Measurements from ENCODE around the gene COG4.
A peak's percentile ranks its signal among the peaks of the same experiment; 100 is the strongest.

The COG4 gene

GRCh38 chr16:70434484-70435260 is 88.7 kb downstream of the COG4 start:
- no peak for DNase-seq

- DNase-seq, result peak in 1 of 56 donors; percentile 1
Measured at GRCh38 chr16:70433458-70434103, 89.8 kb downstream of the COG4 start.

DNA sequence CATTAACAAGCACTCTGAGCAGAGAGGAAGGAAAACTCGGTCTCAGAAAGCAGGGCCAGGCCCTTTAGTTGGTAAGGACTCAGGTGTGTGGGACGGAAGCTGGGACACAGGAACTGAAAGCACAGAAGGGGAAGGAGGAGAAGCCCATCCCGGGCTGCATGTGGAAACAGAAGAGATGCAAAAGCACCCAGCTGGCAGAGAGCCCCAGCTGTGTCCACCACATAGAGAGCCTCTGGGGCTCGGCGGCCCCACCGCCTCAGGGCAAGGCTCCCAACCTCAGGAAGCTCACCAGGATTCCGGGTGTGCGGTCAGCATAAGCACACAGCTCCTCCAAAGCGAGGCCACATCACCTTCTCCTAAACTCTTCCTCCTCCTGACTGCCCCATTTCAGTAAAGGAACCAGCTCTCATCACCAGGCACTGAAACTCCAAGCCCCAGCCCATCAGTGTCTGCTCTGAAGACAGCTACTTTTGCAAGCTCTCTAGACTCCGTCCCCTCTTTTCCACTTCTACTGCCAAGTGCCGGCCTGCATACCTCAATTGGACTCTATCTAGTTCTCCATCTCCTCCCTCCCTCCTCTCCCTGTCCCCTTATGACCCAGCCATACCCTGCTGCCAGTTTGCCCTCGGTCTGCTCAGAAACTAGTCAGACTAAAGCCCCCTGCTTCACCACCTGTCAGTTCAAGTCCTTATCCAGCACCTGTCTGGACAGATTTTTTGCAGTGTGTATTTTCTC is 90.5 kb downstream of the COG4 start:
- no peak for DNase-seq

DNA sequence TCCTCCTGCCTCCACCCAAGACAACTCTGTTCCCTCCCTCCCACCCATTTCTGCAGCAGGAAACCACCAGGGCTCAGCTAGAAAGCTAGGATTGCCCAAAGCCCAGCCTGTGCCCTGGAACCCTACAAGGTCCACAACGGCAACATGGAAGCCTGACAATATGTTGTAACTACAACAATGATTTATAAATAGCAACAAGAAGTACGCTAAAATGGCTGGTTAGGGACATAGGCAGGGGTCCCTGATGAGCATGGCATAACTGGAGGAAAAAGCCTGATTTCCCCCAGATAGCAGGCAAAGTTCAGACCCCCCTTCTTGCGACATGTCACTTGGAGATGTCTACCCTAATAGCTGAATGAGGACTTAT is 91.0 kb downstream of the COG4 start:
- no peak for DNase-seq

- no peak for DNase-seq
Measured at GRCh38 chr16:70430667-70431536, 92.5 kb downstream of the COG4 start.

Measured in nucleus accumbens (tissue), 56 donors.